Activated CD4-positive, alpha-beta T cell treated with anti-CD3 and anti-CD28 coated beads, Interleukin-2, Interleukin-4, amounts not matched to agents 100 ng/mL and 50 ng/mL, durations not matched to agents 16 hours and 8 hours (primary cell): ENCODE data around the gene NOTCH4.
"Not testable (repeated sequence)": the region's sequence is repeated elsewhere in the genome, so short reads cannot be mapped to it uniquely, and the experiment has no call there.

Experiments used
- DNase-seq: peaks from one replicate; pipeline ENCODE4 v3.0.0-alpha.2; 2020; ENCODE audit warnings: low spot score

The NOTCH4 gene

DNA sequence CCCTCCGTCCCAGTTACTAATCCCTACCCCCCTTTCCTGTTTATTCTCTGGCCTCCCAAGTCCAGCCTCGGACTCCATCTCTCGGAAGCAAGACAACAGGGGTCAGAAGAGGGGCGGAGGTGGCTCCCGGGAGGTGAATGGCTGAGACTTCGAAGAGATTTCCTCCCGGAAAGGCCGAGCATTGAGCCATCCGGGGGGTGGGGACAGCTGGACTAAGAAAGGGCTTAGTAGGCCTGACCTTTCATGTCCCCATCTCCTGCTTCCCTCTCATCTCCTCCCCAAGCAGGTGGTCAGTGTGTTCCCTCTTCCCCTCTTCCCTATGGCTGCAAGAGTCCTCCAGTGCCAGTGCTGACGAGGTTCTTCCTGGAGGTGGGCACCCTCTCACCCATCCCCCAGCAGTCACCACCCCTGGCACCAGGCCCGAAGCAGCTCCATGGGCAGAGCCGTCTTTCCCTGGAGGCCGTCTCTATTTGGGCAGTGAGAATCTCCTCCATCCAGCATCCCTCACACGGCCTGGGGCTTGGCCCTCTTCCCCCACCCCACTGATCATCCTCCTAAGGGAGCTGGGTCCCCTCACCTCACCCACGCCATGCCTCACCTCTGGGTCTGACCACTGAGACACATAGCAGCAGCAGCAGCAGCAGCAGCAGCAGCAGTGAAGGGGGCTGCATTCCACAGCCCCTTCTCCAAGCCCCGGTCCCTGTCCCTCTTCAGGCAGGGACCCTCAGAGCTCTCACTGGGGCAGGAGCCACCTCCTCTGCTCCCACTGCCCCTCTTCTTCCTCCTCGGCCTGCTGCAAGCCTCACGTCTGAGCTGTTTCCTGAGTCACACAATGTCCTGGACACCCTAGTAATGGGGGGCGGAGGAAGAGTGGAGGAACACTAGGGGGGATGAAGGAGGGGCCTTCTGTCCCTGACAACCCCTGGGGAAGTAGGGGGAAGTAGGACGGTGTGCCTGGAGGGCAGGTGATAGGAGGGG lies at the start of gene NOTCH4:
Gene NOTCH4 (minus strand): TSS at position 810 of the 978 bp plus-strand sequence. CDS start 139 bp downstream, at position 671.
- no peak for DNase-seq

DNA sequence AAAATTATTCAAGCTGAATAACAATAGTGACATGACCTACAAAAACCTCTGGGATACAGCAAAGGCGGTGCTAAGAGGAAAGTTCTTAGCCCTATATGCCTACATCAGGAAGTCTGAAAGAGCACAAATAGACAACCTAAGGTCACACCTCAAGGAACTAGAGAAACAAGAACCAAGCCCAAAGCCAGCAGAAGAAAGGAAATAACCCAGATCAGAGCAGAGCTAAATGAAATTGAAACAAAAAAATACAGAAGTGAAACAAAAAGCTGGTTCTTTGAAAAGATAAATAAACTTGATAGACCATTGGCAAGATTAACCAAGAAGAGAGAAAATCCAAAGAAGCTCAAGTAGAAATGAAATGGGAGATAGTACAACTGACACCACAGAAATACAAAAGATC lies 47.6 kb upstream of the NOTCH4 start:
- no peak for DNase-seq

DNA sequence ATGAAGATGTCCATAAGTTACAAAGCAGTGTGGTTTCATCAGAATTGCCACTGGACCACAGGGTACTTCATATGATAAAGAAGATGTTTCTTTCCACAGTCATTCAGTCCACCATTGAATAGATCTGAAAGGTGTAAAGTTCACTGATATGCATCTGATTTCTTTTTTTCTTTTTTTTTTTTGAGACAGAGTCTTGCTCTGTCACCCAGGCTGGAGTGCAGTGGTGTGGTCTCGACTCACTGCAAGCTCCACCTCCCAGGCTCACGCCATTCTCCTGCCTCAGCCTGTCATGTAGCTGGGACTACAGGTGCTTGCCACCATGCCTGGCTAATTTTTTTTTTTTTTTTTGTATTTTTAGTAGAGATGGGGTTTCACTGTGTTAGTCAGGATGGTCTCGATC lies 44.6 kb upstream of the NOTCH4 start:
- DNase-seq: not testable (repeated sequence)

DNA sequence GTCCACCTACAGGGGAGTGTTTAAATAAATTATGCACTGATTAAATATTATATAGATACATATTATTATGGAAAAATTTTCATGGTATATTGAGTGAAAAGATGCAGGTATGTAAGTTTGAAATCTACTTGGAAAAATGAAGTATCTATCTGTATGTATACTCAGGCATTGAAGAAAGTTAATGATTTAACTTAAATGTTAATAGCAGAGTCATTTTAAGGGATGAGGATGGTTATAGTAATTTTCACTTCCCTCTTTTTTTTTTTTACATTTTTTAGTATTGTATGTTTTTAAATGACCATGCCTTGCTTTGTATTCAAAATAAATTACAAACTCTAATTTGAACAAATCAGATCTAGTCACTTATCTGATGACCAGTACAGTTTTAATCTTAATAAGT lies 43.2 kb upstream of the NOTCH4 start:
- DNase-seq: no peak

DNA sequence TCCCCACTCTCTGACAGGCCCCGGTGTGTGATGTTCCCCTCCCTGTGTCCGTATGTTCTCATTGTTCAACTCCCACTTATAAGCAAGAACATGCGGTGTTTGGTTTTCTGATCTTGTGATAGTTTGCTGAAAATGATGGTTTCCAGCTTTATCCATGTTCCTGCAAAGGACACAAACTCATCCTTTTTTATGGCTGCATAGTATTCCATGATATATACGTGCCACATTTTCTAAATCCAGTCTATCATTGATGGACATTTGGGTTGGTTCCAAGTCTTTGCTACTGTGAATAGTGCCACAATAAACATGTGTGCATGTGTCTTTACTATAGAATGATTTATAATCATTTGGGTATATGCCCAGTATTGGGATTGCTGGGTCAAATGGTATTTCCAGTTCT lies 33.4 kb upstream of the NOTCH4 start:
- not testable (repeated sequence) for DNase-seq

DNA sequence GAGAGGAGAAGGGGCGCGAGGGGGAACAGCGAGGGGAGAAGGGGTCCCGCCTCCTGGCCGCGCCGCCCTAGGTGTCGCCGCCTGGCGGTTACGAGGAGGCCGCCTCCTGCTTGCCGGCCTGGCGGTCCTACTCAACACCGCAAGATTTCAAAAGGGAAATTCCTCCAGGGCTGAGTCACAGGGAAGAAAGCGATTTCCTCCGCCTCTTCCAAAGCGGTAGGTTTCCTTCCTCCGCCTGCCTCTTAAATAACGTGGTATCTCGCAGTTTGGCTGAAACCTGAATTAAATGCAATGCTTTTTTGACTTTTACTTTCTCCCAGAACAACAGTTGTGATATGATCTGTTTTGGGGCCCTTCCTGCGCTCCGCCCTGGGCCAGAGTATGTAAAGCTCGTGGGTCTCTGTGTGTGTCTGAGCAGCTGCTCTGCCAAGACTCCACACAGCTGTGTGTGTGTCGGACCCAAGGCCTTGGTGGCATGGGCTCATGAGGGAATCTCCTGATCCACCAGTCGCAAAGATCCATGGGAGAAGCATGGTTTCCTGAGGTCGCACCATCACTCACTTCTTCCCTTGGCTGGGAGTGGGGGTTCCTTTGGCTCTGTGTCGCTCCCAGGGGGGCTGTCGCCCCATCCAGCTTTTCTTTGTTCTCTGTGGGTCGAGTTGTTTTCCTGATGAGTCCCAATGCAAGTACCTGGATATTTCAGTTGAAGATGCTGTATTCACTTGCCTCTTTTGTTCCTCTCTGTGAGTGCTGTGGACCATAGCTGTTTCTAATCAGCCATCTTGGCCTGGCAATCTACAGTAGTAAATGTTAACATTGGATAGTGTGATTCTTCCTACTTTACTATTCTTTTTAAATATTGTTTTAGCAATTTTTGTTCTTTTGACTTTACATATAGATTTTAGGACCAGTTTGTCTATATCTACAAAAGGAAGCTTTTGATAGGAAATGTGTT lies 31.6 kb upstream of the NOTCH4 start:
- DNase-seq: peak; percentile 71

DNA sequence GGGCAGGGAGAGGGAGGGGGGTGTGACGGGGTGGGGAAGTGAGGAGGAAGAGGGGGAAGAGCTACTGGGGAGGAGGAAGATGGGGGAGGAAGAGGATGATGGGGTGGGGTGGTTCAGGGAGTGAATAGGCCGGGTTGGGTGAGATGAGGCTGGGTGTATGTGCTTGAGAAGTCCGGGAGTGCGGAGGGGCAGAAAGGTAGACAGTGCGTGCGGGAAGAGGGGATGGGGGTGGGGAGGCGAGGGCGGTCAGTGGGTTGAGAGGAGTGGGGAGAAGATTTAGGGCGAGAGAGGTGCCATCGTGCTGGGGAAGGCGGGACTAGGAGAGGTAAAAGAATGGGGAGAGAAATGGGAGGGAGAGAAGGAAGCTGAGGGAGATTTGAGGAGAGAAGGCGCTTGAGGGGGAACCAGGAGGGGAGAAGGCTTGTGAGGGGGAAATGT lies 30.9 kb upstream of the NOTCH4 start:
- no peak for DNase-seq

DNA sequence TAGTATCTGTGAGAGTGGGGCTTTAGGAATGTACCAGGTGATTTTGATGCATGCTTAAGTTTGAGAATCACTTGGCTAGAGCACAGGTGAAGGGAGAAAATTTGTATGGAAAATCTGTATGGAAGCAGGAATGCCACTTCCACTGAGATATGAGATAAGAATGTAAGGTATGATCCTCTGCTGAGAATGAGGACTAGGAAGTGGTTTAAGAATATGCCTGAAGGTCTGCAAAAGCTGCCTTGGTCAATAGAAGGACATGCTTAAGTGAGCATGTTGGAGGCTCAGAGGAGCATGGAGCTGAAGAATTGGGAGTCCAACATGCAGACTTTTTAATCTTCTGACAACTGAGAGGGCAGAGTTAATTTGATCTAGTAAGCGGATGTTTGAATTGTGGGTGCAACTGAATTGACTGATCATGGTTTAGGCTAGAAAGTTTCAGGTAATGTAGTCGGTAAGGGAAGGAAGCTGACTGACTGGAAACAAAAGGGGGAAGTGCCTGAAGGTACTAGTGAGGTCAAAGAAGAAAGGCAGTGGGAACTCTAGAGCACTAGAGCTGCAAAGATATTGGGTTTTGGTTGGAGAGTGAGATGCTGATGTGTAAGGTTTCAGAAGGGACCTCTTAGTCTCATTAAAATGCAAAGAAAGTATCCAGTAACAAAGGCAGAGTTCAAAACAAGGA lies 28.6 kb upstream of the NOTCH4 start:
- peak; percentile 24 for DNase-seq

DNA sequence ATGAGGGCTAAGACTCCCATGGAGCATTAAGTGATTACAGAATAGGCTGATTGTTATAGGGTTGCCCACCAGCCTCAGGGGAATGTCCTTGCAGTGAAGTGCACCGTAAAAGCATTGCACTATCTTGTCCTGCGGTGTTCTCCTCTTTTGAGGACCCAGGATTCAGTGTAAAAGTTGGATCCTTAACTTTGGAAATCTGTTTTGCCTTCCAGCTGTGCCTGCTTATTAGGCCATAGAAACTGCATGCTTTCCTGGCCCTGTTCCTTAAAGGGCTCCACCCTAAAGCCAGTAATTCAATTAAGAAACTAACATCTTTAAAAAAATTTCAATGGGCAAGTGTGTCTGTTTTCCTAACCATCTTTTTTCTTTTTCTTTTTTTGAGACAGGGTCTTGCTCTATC lies 25.4 kb upstream of the NOTCH4 start:
- DNase-seq: no peak

DNA sequence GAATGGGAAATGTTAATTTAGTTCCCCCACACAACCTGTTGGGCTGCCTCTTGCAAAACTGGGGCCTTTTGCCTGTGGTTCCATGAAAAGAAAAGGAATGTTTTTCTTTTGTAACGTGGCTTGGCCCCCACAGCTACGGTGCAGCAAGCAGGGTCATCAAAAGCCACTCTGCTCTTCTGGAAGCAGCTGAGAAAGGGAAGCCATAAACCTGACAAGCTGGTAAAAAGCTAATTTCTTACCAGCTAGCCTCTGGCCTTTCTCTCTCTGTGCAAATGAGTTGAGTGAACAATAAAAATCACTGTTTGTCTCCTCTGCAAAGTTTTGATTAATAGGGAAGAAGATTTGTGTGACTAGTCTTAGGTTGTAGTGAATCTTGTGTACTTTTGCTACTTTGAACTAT lies 23.5 kb upstream of the NOTCH4 start:
- DNase-seq: no peak

DNA sequence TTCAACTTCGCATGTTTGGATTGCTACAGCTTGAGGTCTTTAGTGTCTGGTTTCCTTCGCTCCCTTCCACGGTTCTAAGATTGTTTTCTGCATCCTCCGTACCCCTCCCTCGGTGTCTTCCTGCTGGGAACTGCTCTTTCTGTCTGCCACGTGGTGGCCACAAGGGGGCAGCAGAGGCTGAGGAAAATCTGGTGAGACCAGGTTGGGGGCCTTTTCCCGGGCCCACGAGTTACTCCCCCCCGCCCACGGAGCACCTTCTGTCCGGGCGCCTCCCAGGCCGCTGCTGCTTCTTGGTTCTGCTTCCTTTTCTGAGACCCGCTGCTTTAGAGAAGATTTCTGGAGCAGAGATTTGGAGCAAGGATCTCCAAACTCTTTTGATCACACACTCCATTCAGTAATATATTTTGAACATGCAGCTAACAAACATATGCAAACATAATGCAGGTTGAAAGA lies 21.1 kb upstream of the NOTCH4 start:
- peak; percentile 73 for DNase-seq

DNA sequence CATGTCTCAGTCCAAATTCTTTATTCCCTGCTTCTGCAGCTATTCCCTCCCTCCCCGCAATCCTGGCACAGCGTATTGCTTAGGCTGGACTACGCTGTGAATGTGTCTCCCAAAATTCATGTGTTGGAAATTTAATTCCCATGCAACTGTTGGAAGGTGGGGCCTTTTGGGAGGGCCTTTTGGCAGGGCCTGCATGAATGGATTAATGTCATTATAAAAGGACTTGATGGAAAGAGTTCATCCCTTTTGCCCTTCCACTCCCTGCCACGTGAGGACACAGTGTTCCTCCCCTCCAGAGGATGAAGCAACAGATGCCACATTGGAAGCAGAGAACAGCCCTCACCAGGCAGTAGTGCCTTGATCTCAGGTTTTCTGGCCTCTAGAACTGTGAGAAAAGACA lies 20.4 kb upstream of the NOTCH4 start:
- no peak for DNase-seq

DNA sequence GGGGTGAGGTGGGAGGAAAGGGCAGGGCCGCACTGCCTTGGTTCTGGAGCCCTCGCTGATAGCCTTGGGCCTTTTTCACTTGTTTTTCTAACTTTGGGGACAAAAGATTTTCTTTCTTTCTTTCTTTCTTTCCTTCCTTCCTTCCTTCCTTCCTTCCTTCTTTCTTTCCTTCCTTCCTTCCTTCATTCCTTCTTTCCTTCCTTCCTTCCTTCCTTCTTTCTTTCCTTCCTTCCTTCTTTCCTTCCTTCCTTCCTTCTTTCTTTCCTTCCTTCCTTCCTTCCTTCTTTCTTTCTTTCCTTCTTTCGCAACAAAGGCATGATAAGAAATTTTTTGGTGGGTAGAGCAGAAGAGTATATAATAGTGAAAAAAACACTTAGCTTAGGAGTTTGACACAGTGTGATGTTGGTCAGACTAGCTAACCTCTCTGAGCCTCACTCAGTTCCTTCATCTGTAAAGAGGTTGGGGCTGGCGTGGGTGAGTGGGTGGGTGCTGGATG lies 18.5 kb upstream of the NOTCH4 start:
- not testable (repeated sequence) for DNase-seq

DNA sequence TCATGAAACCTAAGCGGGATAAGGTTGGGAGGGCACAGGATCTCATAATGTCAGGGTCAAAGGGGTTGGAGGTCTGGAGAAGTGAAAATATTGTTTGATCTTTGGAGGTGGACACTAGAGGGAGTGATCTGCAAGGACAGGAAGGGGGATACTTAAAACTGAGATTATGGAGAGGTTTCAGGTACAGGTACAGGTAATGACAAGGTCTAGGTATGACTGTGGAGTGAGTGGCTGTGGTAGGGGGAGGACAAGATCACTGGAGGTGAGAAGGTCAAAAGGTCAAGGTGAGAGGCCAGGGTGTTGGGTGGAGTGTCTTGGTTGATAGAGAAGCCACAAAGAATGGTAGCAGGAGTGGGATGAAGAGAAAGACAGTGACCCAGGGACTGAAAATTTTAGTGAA lies 16.8 kb upstream of the NOTCH4 start:
- DNase-seq: no peak

DNA sequence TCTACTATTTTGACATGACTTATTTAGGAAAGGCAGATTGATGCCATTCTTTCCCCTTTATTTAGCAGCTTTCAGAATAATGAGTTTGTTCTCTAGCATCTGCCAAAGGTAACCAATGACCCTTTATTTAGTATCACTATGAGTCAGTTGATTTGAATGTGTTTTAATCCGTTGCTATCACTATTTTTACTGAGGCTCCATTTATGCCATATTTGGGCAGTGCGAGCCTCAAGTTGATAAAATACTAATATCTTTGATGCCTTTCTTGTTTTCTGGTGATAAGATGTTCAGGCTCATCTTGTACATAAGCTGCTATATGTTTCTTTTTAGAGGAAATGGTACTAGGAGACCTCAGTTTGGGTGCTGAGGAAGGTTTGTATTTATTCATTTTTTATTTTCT lies 15.6 kb upstream of the NOTCH4 start:
- no peak for DNase-seq

DNA sequence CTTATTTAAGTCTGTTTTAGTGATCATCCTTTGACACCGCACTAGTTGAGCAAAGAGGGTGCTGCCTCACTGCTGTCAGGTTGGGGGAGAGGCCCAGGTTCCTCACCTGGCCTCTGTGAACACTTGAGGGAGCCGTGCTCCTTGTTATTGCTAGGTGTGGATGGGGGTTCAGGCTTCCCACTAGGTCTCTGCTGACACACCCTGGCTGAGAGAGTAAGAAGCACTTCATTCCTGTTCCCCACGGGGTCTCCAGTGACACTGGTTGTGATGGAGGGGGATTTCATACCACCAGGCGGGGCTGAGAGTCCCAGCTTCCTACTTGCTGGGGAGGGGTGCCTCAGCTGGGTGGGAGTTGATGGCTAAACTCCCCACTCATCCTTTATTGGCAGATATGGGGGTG lies 11.1 kb upstream of the NOTCH4 start:
- DNase-seq: no peak

DNA sequence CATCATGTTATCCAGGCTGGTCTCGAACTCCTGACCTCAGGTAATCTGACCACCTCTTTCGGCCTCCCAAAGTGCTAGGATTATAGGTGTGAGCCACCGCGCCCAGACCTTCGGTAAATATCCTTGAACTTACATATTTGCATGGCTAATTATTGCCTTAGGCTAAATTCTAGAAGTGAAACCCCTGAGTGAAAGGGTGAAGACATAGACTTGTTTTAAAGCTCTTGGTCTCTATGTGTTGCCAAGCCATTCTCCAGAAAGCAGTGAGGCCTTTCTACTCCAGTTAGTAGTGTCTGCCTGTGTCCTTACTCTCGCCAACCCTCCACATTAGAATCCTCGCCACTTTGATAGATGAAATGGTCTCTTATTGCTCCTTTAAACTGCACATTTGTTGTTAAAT lies 2.6 kb upstream of the NOTCH4 start:
- no peak for DNase-seq

DNA sequence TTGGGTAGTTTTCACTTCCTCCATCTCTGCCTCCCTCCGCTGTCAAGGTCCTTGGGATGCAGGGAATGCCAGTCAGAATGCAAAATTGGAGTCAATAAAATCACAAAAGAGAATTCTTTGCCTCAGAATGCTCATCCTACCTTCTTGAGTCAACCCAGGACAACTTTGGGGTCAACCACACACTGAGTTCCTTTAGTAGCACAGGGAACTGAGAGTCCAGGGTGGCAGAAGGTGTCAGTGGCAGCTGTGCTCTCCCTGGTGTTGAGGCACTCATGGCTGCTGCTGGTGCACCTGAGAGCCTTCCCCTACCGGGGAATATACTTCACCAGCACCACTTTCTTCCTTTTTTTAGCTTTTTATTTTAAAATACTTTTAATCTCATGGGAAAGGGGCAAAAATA lies 829 bp upstream of the NOTCH4 start:
- no peak for DNase-seq

DNA sequence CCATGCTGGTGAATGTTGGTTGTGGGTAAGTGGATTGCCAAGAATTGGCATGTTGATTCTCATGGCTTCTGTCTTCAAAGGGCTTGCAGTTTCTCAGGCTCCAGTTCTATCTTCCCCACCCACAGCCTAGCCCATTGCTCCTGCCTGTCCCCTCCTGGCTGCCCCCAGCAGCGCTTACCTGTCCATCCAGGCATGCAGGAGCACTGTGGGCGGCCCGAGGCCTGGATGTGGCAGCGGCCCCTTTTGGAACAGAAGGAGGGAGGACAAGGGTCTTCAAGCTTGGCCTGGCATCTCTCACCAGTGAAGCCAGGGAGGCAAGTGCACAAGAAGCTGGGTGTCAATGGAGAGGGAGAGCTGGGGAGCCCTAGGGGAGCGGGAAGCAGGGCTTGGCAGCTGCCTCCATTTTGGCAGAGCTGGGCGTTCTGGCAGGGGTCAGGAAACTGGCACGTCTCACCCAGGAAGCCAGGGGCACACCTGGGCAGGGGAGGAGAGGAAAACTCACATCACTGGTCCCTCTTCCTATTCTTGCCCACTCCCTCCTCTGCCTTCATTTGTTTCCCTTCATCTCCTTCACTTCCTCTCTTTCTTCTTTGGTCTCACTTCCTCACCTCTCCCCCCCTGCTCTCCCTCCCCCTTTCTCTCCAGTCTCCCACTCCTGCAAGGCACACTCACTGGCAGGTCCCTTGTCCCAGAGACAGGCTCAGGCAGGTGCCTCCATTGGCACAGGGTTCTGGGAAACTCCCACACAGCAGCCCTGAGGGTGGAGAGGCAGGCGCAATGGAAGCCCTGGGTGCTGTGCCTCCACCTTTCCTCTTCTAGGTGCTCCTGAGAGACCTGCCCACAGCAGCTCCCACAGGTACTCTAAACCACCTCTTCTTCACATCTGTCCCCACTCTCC lies 1.3 kb downstream of the NOTCH4 start:
- DNase-seq: no peak

DNA sequence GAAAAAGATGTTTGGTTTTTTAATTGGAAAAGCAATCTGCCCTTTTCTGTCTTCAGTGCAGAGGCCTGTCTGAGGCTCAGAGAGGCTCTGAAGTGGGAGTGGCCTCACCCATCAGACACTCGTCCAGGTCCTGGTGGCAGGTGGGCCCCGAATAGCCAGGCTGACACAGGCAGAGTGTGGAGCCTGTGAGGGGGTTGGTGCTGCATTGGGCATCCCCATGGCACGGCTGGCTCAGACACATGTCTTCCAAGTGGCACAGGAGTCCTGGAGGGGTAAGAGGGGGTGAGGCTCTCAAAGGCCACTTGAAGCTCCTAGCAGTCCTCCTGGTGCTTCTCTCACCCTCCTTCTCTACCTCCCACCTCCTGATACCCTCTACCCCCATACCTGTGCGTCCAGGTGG lies 3.8 kb downstream of the NOTCH4 start:
- no peak for DNase-seq

DNA sequence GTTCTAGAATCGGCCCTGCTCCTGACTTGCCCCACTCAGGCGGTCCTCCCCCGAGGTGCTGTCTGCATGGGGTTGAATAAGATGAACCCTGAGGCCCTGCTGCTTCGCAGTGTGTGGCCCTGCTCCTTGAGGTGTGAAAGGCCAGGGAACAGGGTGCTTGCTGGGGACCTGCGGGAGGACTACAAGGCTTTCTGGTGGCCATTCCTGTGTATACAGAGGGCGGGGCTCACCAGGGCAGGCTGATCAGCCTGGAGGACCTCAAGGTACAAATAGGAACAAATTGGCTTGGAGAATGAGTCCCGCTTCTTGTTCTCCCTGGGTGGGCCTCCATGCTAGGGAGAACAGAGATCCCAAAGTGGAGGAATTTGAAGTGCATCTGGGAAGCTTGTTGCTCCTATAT lies 5.7 kb downstream of the NOTCH4 start:
- DNase-seq: no peak
